HG03439 (cell line): ENCODE measurements around the gene CHRNA3.

ENCODE experiments used
- ATAC-seq: cut with Tn5 transposase; IDR thresholded peaks from one replicate; pipeline ENCODE4 v1.9.1; 2021; ENCODE audit warnings: mild to moderate bottlenecking, moderate library complexity; ENCODE audit not compliant: unreplicated experiment

Gene CHRNA3

GRCh38 chr15:78637776-78638435 lies 17.1 kb upstream of the CHRNA3 start:
- no peak for ATAC-seq

GRCh38 chr15:78636378-78636859 lies 15.6 kb upstream of the CHRNA3 start:
- ATAC-seq, result no peak

GRCh38 chr15:78635346-78635745 lies 14.6 kb upstream of the CHRNA3 start:
- ATAC-seq, result no peak

GRCh38 chr15:78634210-78635145 lies 13.7 kb upstream of the CHRNA3 start:
- no peak for ATAC-seq

GRCh38 chr15:78633348-78633747 lies 12.6 kb upstream of the CHRNA3 start:
- ATAC-seq, result no peak

GRCh38 chr15:78630886-78631633 lies 10.3 kb upstream of the CHRNA3 start:
- no peak for ATAC-seq

GRCh38 chr15:78629716-78630065 lies 8.9 kb upstream of the CHRNA3 start:
- no peak for ATAC-seq

- ATAC-seq, result no peak
These were observed 8.4 kb upstream of the CHRNA3 start for GRCh38 chr15:78629031-78629715.

GRCh38 chr15:78628227-78628626 lies 7.4 kb upstream of the CHRNA3 start:
- ATAC-seq, result no peak

- ATAC-seq, result no peak
These were observed 6.6 kb upstream of the CHRNA3 start for GRCh38 chr15:78627348-78627747.

GRCh38 chr15:78626381-78626995 lies 5.7 kb upstream of the CHRNA3 start:
- no peak for ATAC-seq

- ATAC-seq, result no peak
These were observed 4.9 kb upstream of the CHRNA3 start for GRCh38 chr15:78625606-78626280.

GRCh38 chr15:78624651-78625590 lies 4.1 kb upstream of the CHRNA3 start:
- no peak for ATAC-seq

GRCh38 chr15:78623786-78624497 lies 3.1 kb upstream of the CHRNA3 start:
- ATAC-seq, result no peak

GRCh38 chr15:78621810-78622402 lies 1.1 kb upstream of the CHRNA3 start:
- no peak for ATAC-seq

GRCh38 chr15:78620021-78620526 lies 722 bp downstream of the CHRNA3 start:
- ATAC-seq, result no peak
